Lung (tissue), 12 donors: ENCODE results near the gene ADGRG1. TPM values are rescaled to one million over a fixed set of nuclear protein-coding genes. Genes with fewer than 3 reads are reported as not detected.

Experiments
- ATAC-seq: fragments of 200-7000 bp; cut with Tn5 transposase; one replicate; pipeline ENCODE4 v1.9.1; 2020; ENCODE audit warnings: moderate number of reproducible peaks; ENCODE audit not compliant: insufficient read depth, low FRiP score
- DNase-seq, 3 donors: peaks; one replicate each; pipeline ENCODE4 v3.0.0-alpha.2; 2013 to 2017
- H3K27ac ChIP-seq, 2 donors: one replicate each; pipeline ENCODE4 v1.5.1; 2013; ENCODE audit warnings: mild to moderate bottlenecking in 2 of 2, moderate library complexity in 2 of 2, control low read depth in 1 of 2, inconsistent platforms in 1 of 2, low read depth in 1 of 2, low read length in 1 of 2
- H3K27me3 ChIP-seq, 3 donors: one replicate each; pipeline ENCODE4 v1.5.1; 2013; ENCODE audit warnings: low read length in 2 of 3; ENCODE audit not compliant: control insufficient read depth in 3 of 3, insufficient read depth in 3 of 3
- H3K36me3 ChIP-seq, 4 donors: one replicate each; pipeline ENCODE4 v1.5.1; 2013; ENCODE audit warnings: low read length in 4 of 4, mild to moderate bottlenecking in 1 of 4, moderate library complexity in 1 of 4; ENCODE audit not compliant: control insufficient read depth in 4 of 4, insufficient read depth in 4 of 4
- H3K4me1 ChIP-seq, 5 donors: one replicate each; pipeline ENCODE4 v1.5.1; 2013; ENCODE audit warnings: low read length in 5 of 5, mild to moderate bottlenecking in 2 of 5, moderate library complexity in 1 of 5; ENCODE audit not compliant: control insufficient read depth in 5 of 5, insufficient read depth in 5 of 5
- H3K4me3 ChIP-seq: one replicate; pipeline ENCODE4 v1.5.1; 2013; ENCODE audit warnings: mild to moderate bottlenecking, control low read depth, moderate library complexity
- H3K9ac ChIP-seq, 2 donors: one replicate each; pipeline ENCODE4 v1.5.1; 2013; ENCODE audit warnings: low read length in 2 of 2, control low read depth in 1 of 2; ENCODE audit not compliant: insufficient read depth in 1 of 2
- H3K9me3 ChIP-seq, 4 donors: one replicate each; pipeline ENCODE4 v1.5.1; 2013; ENCODE audit warnings: low read length in 3 of 4, mild to moderate bottlenecking in 1 of 4, moderate library complexity in 1 of 4; ENCODE audit not compliant: control insufficient read depth in 4 of 4, insufficient read depth in 3 of 4
- WGBS, 2 donors: extraction: QIAGEN DNeasy Blood & Tissue Kit; methylation state at CpG; one replicate each; pipeline ENCODE4 v1.1.7; 2013; 5-methylcytosine and 5-hydroxymethylcytosine counted together
- polyA plus RNA-seq, 2 donors: library from polyadenylated mRNA; stranded (reverse); fragments of 200-250 nt; gene quantifications; one replicate each; pipeline ENCODE4 v1.2.1, GENCODE V29; 2013
- total RNA-seq, 2 donors: library from RNA; depleted of rRNA in 1 of 2; stranded (reverse); fragments of >200 nt in 1 of 2; gene quantifications; one replicate each; pipeline ENCODE4 v1.2.1, GENCODE V29; 2014 to 2021
- TF ChIP-seq, protein P1 (sequence below): IDR thresholded peaks from 2 replicates; pipeline ENCODE4 v1.5.1; 2012; ENCODE audit warnings: mild to moderate bottlenecking; ENCODE audit errors: control extremely low read depth, extremely low read depth
- donor health status: control.
- donor health status: control.
- donor health status: Bipolar disorder and iron deficiency.
- donor health status: healthy.
- donor health status: DM: yes; HTN: yes; CAD: no.

ADGRG1 gene
- total and polyA plus RNA-seq, 4 donors: 8.8 to 74.4 (median 28.0) TPM

GRCh38 chr16:57606147-57606846 lies 22.1 kb upstream of the ADGRG1 start:
- Histone ChIP-seq H3K4me1 (peaks cover 0 to 12% (median 2%) of the 10 kb centered on the region in 5 donors), H3K27me3 (peaks cover 0 to 3% (median 2%) of the 10 kb centered on the region in 3 donors), H3K9ac (no peak overlapping the region), H3K4me3 (no peak overlapping the region), H3K27ac (no peak overlapping the region), H3K36me3 (no peaks in the 10 kb centered on the region), H3K9me3 (peaks cover 0 to 2% (median 0%) of the 10 kb centered on the region in 4 donors)
- DNase-seq (no peak), ATAC-seq (no peak)
- TF ChIP-seq, protein P1, sequence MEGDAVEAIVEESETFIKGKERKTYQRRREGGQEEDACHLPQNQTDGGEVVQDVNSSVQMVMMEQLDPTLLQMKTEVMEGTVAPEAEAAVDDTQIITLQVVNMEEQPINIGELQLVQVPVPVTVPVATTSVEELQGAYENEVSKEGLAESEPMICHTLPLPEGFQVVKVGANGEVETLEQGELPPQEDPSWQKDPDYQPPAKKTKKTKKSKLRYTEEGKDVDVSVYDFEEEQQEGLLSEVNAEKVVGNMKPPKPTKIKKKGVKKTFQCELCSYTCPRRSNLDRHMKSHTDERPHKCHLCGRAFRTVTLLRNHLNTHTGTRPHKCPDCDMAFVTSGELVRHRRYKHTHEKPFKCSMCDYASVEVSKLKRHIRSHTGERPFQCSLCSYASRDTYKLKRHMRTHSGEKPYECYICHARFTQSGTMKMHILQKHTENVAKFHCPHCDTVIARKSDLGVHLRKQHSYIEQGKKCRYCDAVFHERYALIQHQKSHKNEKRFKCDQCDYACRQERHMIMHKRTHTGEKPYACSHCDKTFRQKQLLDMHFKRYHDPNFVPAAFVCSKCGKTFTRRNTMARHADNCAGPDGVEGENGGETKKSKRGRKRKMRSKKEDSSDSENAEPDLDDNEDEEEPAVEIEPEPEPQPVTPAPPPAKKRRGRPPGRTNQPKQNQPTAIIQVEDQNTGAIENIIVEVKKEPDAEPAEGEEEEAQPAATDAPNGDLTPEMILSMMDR: no peak
- 59 to 76% methylated on average over 4 of the region's 4 CpGs for WGBS, 2 donors

DNA sequence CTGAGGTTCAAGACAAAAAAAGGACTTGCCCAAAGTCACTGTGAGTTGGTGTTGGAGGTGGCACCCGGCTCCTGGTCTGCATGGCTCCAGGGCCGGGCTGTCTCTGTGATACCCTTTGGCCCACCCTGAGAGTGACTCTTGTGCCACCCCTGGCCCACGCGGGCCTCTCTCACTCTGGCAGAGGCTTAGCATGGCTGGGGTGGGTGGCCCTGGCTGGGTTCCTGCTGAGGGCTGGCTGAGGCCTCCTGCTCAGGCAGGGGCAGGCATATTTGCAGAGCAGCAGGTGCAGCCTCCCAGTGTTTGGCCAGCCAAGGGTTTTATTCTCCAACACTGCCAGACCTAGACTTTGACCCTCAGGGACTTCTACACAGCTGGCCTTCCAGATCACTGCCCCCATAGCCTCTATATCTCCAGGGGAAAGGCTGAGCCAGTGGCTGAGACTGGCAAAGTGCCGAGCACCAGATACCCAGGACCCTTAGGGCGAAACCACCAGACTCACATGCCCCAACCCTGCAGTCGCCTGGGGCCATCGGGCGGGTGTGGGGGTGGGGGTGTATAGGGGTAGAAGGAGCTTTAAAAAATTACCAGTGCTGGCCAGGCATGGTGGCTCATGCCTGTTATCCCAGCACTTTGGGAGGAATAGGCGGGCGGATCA lies 21.5 kb upstream of the ADGRG1 start:
- no peak overlapping the region for H3K27ac ChIP-seq
- H3K9ac ChIP-seq: no peak overlapping the region
- DNase-seq: no peak

GRCh38 chr16:57607676-57608461 lies 20.6 kb upstream of the ADGRG1 start:
- H3K27me3 ChIP-seq: peaks cover 0 to 3% (median 0%) of the 10 kb centered on the region in 3 donors
- H3K9ac ChIP-seq: no peak overlapping the region
- WGBS, 2 donors: 85 to 90% methylated on average over 10 of the region's 10 CpGs
- H3K9me3 ChIP-seq: peaks cover 0 to 2% (median 0%) of the 10 kb centered on the region in 4 donors
- TF ChIP-seq, protein P1: no peak
- H3K36me3 ChIP-seq: no peaks in the 10 kb centered on the region
- H3K4me3 ChIP-seq: no peak overlapping the region
- H3K4me1 ChIP-seq: peaks cover 0 to 12% (median 2%) of the 10 kb centered on the region in 5 donors
- DNase-seq: no peak
- ATAC-seq: no peak
- H3K27ac ChIP-seq: no peak overlapping the region

More for the DNA sequence above, 21.5 kb upstream of the ADGRG1 start:
- peaks cover 0 to 3% (median 2%) of the 10 kb centered on the region in 3 donors for H3K27me3 ChIP-seq
- no peaks in the 10 kb centered on the region for H3K36me3 ChIP-seq
- 69 to 80% methylated on average over 11 of the region's 11 CpGs for WGBS, 2 donors
- no peak overlapping the region for H3K4me3 ChIP-seq
- peaks cover 0 to 12% (median 2%) of the 10 kb centered on the region in 5 donors for H3K4me1 ChIP-seq
- no peak for ATAC-seq
- H3K9me3 ChIP-seq: peaks cover 0 to 2% (median 0%) of the 10 kb centered on the region in 4 donors
- TF ChIP-seq, protein P1: no peak
